Measurements from ENCODE around the gene NFATC1.

DNA sequence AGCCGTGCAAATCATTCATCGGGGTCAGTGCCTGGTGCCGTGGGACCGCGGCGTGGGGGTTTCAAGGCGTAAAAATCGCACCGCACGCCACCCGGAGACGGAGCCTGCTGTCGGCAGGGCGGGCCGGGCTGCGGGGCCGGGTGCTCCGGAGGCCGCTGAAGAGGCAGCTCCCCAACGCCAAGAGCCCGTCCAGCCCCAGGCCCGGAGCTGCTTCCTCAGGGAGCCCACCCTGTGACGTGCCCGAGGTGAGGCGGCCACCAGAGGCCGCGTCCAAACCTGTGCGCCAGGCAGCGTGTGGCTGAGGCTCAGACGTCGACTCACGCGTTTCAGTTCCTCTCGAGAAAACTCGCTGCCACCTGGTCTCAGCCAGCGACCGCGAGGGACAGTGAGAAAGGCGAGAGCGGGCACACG is 98.1 kb downstream of the NFATC1 start:
- TF ChIP-seq CTCF (IDR thresholded peaks at IDR 0.05) (no peak), POLR2A (IDR thresholded peaks at IDR 0.05) (no peak), EP300 (IDR thresholded peaks at IDR 0.05) (no peak), POLR2AphosphoS5 (IDR thresholded peaks at IDR 0.05) (no peak)
